Caki2 (cell line): ENCODE results near the gene RBM20. TPM values are rescaled to one million over a fixed set of nuclear protein-coding genes. Genes with fewer than 3 reads are reported as not detected.
"Not testable (repeated sequence)": the region's sequence is repeated elsewhere in the genome, so short reads cannot be mapped to it uniquely, and the experiment has no call there.

Experiments
- DNase-seq: peaks from one replicate; pipeline ENCODE4 v3.0.0-alpha.2; 2015; ENCODE audit warnings: low read depth
- in situ Hi-C: cut with HindIII; loops from 2 replicates; pipeline ENCODE4 v1.10.0; 2016; ENCODE audit warnings: low sequenced_read_pairs, low pct_unique_long_range_greater_than_20kb, mixed read lengths
- total RNA-seq: library from RNA; depleted of rRNA; stranded (reverse); fragments of >200 nt; shearing (Covaris generic); gene quantifications from 2 replicates; pipeline ENCODE4 v1.2.3, GENCODE V29; 2014; ENCODE audit warnings: low replicate concordance

Gene RBM20
- total RNA-seq, 1 experiment from 2014 or later = 7.7 TPM

GRCh38 chr10:110687400-110687799, 43.3 kb downstream of the RBM20 start:
- no peak for DNase-seq
- in situ Hi-C loops = no loop called here

DNA sequence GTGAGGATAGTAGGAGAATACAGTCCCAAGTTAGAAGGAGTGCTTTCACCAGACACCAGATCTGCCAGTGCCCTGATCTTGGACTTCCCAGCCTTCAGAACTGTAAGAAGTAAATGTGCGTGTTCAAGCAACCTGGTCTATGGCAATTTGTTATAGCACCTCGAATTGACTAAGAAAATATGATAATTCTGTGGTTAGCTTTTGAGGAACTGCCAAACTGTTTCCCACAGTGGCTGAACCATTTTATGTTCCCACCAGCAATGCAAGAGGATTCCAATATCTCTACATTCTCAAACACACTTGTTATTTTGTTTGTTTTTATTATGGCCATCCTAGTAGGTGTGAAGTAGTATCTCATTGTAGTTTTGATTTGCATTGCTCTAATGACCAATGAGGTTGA, 47.0 kb downstream of the RBM20 start:
- in situ Hi-C loops = no loop called here
- no peak for DNase-seq

GRCh38 chr10:110694263-110694662, 50.1 kb downstream of the RBM20 start:
- DNase-seq = no peak
- in situ Hi-C loops = no loop called here

GRCh38 chr10:110694820-110695538, 50.8 kb downstream of the RBM20 start:
- in situ Hi-C loops = no loop called here
- DNase-seq = no peak

DNA sequence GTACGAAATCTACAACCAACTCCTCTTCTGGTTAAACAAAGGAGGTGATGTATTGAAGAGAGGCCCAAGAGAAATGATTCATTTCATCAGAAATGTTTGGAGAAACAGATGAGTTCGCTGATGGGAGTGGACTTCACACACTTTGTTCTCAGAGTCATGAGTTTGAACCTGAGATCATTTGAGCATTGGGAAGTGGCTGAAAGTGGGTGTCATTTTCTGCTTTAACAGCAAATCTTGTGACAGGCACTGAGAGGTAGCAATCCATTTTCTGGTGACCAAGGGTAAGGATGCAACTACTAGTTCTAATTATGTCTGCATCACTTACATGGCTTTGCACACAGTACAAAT, 51.4 kb downstream of the RBM20 start:
- in situ Hi-C loops = no loop called here
- DNase-seq = no peak

DNA sequence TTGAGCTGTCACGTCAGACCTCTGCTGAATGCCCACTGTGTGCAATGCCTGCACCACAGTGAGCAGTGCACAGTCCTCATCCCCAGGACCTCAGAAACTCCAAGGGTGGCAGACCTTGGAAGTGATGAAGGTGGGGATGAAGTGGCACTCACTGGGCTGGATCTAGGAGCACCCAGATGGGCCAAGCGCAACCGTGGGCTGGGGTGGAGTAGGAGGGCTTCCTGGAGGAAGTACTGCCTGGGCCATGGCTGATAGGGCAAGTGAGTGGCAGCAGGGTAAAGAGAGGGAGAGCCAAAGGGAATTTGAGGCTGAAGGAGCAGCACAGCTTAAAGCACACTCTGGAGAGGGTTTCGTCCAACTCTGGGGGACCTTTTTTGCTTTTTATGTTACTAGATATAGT, 52.3 kb downstream of the RBM20 start:
- in situ Hi-C loops = no loop called here
- no peak for DNase-seq

- in situ Hi-C loops = no loop called here
- no peak for DNase-seq
Observed at GRCh38 chr10:110698340-110698739, 54.2 kb downstream of the RBM20 start.

- in situ Hi-C loops = no loop called here
- no peak for DNase-seq
Observed at GRCh38 chr10:110698782-110699201, 54.7 kb downstream of the RBM20 start.

GRCh38 chr10:110699859-110700468, 55.8 kb downstream of the RBM20 start:
- peak; percentile 69 for DNase-seq
- in situ Hi-C loops = no loop called here

DNA sequence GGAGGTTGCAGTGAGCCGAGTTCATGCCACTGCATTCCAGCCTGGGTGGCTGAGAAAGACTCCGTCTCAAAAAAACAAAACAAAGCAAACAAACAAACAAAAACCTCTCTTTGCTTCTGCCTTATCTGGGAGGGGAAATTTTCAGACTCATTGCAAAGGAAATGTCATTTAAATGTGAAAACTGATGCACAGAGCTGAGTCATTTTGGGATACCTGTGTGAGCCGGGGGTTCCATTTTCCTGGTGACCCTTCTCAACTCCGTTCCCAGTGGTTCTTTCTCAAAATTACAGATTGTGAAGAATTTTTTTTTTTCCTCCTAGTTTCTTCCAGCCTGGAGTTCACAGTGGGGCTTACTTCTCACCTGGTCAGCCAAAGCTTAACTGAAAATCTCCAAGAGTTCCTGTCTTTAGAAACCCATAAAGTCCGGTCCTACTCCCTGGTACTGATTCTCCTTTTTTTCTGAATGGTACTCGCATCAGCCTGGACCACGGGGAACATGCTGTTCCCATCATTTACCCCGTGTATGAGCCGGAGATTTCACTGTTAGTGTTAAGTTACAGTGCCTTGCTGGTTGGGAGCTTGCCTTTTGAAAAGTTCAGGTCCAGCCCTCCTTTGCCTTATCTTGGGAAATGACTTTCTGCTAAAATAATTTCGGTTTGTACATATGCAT, 56.9 kb downstream of the RBM20 start:
- in situ Hi-C loops = no loop called here
- DNase-seq = no peak

GRCh38 chr10:110701617-110701971, 57.5 kb downstream of the RBM20 start:
- in situ Hi-C loops = no loop called here
- no peak for DNase-seq

- DNase-seq = no peak
- in situ Hi-C loops = no loop called here
Observed at GRCh38 chr10:110704070-110704469, 59.9 kb downstream of the RBM20 start.

- in situ Hi-C loops = no loop called here
- DNase-seq = no peak
Observed at GRCh38 chr10:110704906-110705476, 60.9 kb downstream of the RBM20 start.

DNA sequence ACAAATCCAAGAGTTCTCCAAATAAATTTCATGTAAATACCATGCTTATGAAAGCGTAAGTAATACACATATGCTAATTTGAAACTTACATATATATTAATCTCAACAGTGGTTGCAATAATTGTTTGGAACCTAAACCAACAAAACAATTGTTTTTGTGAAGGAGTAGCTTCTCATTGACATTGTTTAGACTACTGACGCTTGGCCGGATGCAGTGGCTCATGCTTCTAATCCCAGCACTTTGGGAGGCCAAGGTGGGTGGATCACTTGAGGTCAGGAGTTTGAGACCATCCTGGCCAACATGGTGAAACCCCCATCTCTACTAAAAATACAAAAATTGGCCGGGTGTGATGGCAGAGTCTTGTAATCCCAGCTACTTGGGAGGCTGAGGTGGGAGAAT, 61.5 kb downstream of the RBM20 start:
- in situ Hi-C loops, DNase-seq: not testable (repeated sequence)

DNA sequence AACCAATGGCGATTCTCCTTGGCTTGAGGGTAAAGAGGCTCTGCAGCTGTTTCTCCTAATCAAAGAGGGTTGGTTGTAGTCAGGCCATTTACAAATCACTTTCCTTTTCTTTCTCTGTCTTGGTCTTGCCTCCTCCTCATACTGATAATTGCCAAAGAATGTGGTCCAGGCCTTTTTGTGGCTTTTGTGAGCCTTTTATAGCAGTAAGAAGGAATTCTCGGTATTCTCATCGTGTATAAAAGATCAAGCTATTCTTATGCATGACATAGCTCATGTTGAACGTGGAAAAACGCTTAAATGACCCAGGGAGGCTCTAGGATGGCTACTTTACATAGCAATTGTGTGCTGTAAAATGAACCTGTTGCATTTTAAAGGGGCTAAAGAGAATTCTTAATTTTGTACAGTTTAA, 62.6 kb downstream of the RBM20 start:
- peak; percentile 36 for DNase-seq
- in situ Hi-C loops = no loop called here

- in situ Hi-C loops = no loop called here
Observed at GRCh38 chr10:110708776-110709443, 64.8 kb downstream of the RBM20 start.

DNA sequence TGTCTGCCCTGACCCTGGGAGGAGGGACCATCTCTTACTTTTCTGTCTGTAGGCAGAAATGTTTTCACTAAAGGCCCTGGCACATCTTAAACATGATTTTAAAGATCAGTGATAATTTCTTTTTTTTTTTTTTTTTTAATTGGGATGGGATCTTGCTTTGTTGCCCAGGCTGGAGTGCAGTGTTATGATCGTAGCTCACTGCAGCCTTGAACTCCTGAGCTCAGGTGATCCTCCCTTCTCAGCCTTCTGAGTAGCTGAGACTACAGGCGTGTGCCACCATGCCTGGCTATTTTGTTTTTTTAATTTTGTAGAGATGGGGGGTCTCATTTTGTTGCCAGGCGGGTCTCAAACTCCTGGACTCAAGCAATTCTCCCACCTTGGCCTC, 65.3 kb downstream of the RBM20 start:
- in situ Hi-C loops = no loop called here
- no peak for DNase-seq

More at GRCh38 chr10:110708776-110709443, 64.8 kb downstream of the RBM20 start:
- no peak for DNase-seq

DNA sequence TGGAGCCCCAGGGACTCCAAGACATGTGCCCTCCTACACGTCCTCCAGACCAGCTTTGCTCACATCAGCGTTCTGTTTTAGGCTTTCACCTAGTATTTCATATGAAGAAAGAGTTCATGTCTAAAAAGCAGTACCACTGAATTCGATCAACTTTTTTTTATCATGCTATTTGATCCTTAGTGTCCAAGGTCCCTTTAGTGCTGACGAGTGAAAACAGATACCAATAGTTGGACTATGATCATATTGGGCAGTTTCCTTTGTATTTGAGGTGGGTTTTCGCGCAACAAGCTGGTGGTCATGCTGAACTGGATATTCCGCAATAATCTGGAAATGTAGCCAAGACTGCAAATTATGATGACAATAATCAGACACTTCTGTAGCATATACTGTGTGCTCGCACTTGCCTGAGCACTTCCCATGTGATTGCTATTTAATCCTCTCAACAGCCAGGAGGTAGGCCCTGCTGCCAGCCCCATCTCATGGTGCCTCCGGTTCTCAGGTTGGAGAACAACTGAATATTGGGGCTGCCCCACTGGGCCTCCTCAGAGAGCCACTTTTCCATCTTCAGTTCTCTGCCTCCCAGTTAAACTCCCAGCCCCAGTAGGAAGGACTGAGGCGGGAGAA, 65.9 kb downstream of the RBM20 start:
- in situ Hi-C loops = no loop called here
- DNase-seq = no peak
